ENCODE measurements around the gene MYBPC2.
"Not testable (repeated sequence)": the region's sequence is repeated elsewhere in the genome, so short reads cannot be mapped to it uniquely, and the experiment has no call there.

The MYBPC2 gene

GRCh38 chr19:50461066-50461875 is 28.6 kb downstream of the MYBPC2 start:
- DNase-seq: peak; percentile 68

- no peak for DNase-seq
Measured at GRCh38 chr19:50462970-50463369, 30.3 kb downstream of the MYBPC2 start.

- no peak for DNase-seq
Measured at GRCh38 chr19:50464348-50464747, 31.7 kb downstream of the MYBPC2 start.

GRCh38 chr19:50465000-50465399 is 32.3 kb downstream of the MYBPC2 start:
- no peak for DNase-seq

- peak; percentile 76 for DNase-seq
Measured at GRCh38 chr19:50465986-50466705, 33.5 kb downstream of the MYBPC2 start.

GRCh38 chr19:50466706-50467039 is 34.0 kb downstream of the MYBPC2 start:
- no peak for DNase-seq

GRCh38 chr19:50467566-50467965 is 34.9 kb downstream of the MYBPC2 start:
- no peak for DNase-seq

GRCh38 chr19:50468818-50469217 is 36.1 kb downstream of the MYBPC2 start:
- DNase-seq: no peak

GRCh38 chr19:50473336-50473735 is 40.6 kb downstream of the MYBPC2 start:
- not testable (repeated sequence) for DNase-seq

- DNase-seq: no peak
Measured at GRCh38 chr19:50475101-50475568, 42.4 kb downstream of the MYBPC2 start.

GRCh38 chr19:50475736-50476223 is 43.1 kb downstream of the MYBPC2 start:
- DNase-seq: no peak

- DNase-seq: peak; percentile 89
Measured at GRCh38 chr19:50476224-50476906, 43.7 kb downstream of the MYBPC2 start, which contains the start of the genes EMC10 and GARIN5A. Gene EMC10 (plus strand): TSS chr19:50476507. CDS start chr19:50476545, 38 bp downstream. Gene GARIN5A (minus strand): TSS chr19:50476848. CDS start chr19:50476388, 460 bp downstream.

GRCh38 chr19:50476907-50477238 is 44.2 kb downstream of the MYBPC2 start:
- no peak for DNase-seq

GRCh38 chr19:50477751-50478515 is 45.2 kb downstream of the MYBPC2 start:
- DNase-seq: no peak

GRCh38 chr19:50478901-50479715 is 46.4 kb downstream of the MYBPC2 start:
- no peak for DNase-seq

- DNase-seq: no peak
Measured at GRCh38 chr19:50479761-50480251, 47.1 kb downstream of the MYBPC2 start.

- DNase-seq: no peak
Measured at GRCh38 chr19:50480281-50481111, 47.8 kb downstream of the MYBPC2 start.

- no peak for DNase-seq
Measured at GRCh38 chr19:50481351-50482149, 48.9 kb downstream of the MYBPC2 start.

- DNase-seq: no peak
Measured at GRCh38 chr19:50482271-50482855, 49.7 kb downstream of the MYBPC2 start.
